Effector memory CD4-positive, alpha-beta T cell (primary cell): Measurements from ENCODE around the gene ERGIC1.
A peak's percentile ranks its signal among the peaks of the same experiment; 100 is the strongest.
"Not testable (repeated sequence)": the region's sequence is repeated elsewhere in the genome, so short reads cannot be mapped to it uniquely, and the experiment has no call there.

Experiments
- DNase-seq, 3 donors: peaks; one replicate each; pipeline ENCODE4 v3.0.0-alpha.2; 2020
- H3K27ac ChIP-seq: 2 replicates; pipeline ENCODE4 v1.7.0; 2013; ENCODE audit warnings: mild to moderate bottlenecking, low read length, moderate library complexity; ENCODE audit not compliant: insufficient read depth, poor library complexity, severe bottlenecking
- H3K27me3 ChIP-seq: replicated peaks from 2 replicates; pipeline ENCODE4 v1.7.0; 2013; ENCODE audit warnings: mild to moderate bottlenecking, low read length; ENCODE audit not compliant: insufficient read depth, control insufficient read depth, poor library complexity, severe bottlenecking
- H3K36me3 ChIP-seq: 2 replicates; pipeline ENCODE4 v1.7.0; 2013; ENCODE audit warnings: mild to moderate bottlenecking, low read length, moderate library complexity; ENCODE audit not compliant: control insufficient read depth, insufficient read depth
- H3K4me1 ChIP-seq: 2 replicates; pipeline ENCODE4 v1.7.0; 2013; ENCODE audit warnings: low read length, mild to moderate bottlenecking; ENCODE audit not compliant: control insufficient read depth, insufficient read depth, poor library complexity, severe bottlenecking
- H3K4me3 ChIP-seq: 2 replicates; pipeline ENCODE4 v1.7.0; 2013; ENCODE audit warnings: low read length, low read depth, mild to moderate bottlenecking; ENCODE audit not compliant: insufficient read depth, poor library complexity, severe bottlenecking
- H3K9me3 ChIP-seq: 2 replicates; pipeline ENCODE4 v1.7.0; 2013; ENCODE audit warnings: mild to moderate bottlenecking, low read length, moderate library complexity; ENCODE audit not compliant: control insufficient read depth

The ERGIC1 gene

DNA sequence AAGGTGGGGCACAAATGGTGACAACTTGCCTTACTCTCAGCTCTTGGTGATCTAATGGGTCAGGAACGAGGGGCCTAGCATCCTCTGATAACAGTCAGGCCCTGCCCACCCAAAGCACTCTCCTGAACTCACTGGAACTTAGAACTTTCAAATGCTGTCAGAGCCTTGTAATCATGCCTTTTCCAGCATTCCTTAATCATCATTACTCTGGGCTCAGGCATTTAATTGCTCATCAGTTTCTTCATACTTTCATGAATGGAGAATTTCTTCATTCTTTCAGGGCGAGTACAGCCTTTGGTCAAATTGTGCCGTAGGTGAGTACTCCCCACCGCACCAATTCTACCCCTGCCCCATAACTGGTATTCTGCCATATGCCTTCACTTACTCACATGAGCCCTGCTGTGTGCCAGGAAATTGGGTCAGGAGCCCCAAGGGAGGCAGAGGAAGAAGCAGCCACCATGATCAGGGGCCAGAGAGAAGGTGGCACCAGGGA is 32.8 kb upstream of the ERGIC1 start:
- Histone ChIP-seq H3K27ac (no peak overlapping the region), H3K9me3 (no peaks in the 10 kb centered on the region), H3K4me1 (no peaks in the 10 kb centered on the region), H3K36me3 (no peaks in the 10 kb centered on the region), H3K4me3 (no peak overlapping the region), H3K27me3 (no peaks in the 10 kb centered on the region)
- no peak for DNase-seq

DNA sequence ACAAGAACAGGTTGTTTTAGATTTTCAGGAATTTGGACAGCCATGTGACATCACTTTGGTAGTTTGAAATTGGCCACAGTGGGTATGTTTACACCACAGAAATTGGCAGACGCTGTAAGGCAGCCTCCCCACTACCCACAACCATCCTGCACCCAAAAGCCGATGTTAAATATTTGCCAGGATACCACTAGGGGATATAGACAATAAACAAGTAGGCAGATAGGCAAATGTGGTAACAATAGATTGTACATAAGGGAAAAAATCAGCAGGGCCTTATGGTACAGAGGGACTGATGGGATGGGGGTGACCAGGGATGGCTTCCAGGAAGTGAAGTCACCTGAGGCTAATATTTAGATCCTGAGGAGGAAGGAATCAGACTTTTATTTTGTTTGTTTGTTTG is 31.9 kb upstream of the ERGIC1 start:
- peaks cover 3% of the 10 kb centered on the region for H3K4me1 ChIP-seq
- no peak for DNase-seq
- no peak overlapping the region for H3K27ac ChIP-seq

DNA sequence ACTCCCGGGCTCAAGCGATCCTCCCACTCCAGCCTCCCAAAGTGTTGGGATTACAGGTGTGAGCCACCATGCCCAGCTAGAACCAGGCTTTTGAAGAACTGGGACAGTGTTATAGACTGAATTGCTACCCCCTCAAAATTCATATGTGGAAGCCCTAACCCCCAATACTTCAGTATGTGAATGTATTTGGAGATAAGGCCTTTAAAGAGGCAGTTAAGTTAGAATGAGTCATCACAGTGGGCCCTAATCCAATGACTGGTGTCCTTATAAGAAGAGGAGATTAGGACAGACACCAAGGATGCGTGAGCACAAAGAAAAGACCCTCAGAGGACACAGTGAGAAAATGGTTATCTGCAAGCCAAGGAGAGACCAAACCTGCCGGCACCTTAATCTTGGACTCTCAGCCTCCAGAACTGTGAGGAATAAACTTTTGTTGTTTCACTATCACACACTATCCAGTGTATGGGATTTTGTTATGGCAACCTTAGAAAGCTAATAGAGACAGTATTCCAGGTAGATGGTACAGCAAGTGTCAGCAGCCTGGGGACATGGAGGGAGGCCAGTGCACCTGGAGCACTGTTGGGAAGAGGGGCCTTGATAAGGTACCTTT is 31.4 kb upstream of the ERGIC1 start:
- H3K27me3 ChIP-seq: no peaks in the 10 kb centered on the region
- peaks cover 3% of the 10 kb centered on the region for H3K4me1 ChIP-seq
- no peak for DNase-seq
- no peaks in the 10 kb centered on the region for H3K9me3 ChIP-seq
- no peak overlapping the region for H3K27ac ChIP-seq
- H3K36me3 ChIP-seq: no peaks in the 10 kb centered on the region
- H3K4me3 ChIP-seq: no peak overlapping the region

More for the DNA sequence above, 31.9 kb upstream of the ERGIC1 start:
- no peaks in the 10 kb centered on the region for H3K27me3 ChIP-seq
- H3K4me3 ChIP-seq: no peak overlapping the region
- no peaks in the 10 kb centered on the region for H3K36me3 ChIP-seq
- no peaks in the 10 kb centered on the region for H3K9me3 ChIP-seq

DNA sequence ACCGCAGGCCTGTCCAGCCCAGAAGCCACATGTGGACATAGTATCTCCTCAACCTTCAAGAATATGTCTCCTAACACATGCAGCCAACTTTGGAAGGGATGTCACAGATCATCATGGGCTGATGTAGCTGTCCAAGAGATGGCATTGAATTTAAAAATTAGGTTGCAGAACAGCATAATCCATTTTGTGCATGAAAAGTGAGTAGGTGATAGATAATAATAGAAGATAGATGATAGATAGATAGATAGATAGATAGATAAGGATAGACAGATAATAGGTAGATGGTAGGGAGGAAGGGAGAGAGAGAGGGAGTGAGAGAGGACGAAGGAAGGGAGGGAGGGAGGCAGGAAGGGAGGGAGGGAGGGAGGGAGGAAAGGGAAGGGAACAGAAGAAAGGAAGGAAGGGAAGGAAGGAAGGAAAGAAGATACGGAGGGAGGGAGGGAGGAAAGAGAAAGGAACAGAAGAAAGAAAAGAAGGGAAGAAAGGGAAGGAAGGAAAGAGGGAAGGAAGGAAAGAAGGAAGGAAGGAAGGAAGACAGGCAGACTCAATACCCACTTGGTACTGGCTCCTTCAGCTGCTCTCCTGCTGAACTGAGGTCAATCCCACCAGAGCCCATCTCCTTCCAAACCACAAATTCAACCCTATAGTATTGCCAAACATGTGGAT is 28.9 kb upstream of the ERGIC1 start:
- peaks cover 3% of the 10 kb centered on the region for H3K4me1 ChIP-seq
- no peaks in the 10 kb centered on the region for H3K36me3 ChIP-seq
- no peak overlapping the region for H3K27ac ChIP-seq
- no peak overlapping the region for H3K4me3 ChIP-seq
- DNase-seq: no peak
- H3K9me3 ChIP-seq: no peaks in the 10 kb centered on the region
- H3K27me3 ChIP-seq: no peaks in the 10 kb centered on the region

DNA sequence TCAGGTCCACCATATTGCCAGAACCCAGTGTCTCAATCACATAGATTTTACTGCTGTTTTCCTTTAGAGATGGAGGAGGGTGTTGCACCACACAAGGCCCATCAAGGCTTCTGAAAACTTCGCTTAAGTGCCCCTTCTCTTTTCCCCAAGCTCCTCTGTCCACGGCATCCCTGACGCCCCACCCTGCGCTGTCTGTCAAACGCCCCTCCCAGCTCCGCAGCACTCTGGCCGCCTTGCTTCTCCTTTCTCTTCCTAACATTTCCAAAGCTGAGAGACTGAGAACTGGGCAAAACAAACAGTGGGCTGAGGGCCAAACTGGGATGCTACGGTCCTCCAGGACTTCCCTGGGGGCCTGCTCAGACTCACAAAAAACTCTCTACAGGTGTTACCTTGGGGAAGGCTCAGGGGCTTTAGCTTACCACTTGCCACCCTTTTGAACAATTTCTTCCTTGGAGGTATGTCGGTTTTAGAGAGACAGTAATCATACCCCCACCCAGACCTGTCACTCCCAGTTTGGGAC is 28.3 kb upstream of the ERGIC1 start:
- no peak overlapping the region for H3K27ac ChIP-seq
- H3K4me3 ChIP-seq: no peak overlapping the region
- no peaks in the 10 kb centered on the region for H3K27me3 ChIP-seq
- no peak for DNase-seq
- H3K4me1 ChIP-seq: peaks cover 3% of the 10 kb centered on the region
- no peaks in the 10 kb centered on the region for H3K9me3 ChIP-seq
- H3K36me3 ChIP-seq: no peaks in the 10 kb centered on the region

DNA sequence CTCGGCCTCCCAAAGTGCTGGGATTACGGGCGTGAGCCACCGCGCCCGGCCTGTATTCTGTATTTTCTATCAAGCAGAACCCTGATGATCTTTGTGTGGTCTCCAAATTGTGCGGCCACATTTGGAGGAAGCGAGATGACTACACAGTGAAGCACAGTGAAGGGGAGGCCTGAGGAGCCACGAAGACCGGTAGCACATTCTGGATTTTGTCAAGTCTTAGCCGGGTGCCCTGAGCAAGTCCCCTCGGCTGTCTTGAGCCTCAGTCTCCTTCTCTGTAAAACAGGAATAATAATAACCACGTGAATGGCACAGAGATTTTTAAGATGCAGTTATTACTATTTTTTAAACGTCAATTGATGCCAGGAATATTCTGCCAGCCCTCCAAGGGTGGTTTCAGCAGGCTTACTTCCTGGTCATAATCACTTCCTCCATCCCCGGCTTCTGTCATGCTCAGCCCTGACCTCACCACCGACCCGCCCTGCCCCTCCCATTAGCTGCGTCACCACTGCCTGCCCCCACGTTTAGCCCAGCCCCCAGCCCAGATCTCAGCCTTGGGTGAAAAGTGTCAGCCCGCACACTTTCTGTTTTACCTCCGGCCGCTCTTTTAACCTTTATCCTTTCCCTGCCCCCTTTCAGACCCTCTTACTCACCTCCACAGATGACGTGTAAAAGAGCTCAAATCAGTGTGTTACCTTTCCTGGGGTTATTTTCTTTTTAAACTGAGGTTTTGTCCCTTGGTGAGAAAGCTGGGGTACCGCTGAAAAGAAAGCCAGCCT is 27.0 kb upstream of the ERGIC1 start:
- DNase-seq: peak; percentile 71 to 79 (median 78)
- Histone ChIP-seq H3K27me3 (no peaks in the 10 kb centered on the region), H3K9me3 (no peaks in the 10 kb centered on the region), H3K4me1 (peaks cover 3% of the 10 kb centered on the region), H3K4me3 (peak overlapping the region; percentile 59), H3K27ac (peak overlapping the region; percentile 69), H3K36me3 (no peaks in the 10 kb centered on the region)

DNA sequence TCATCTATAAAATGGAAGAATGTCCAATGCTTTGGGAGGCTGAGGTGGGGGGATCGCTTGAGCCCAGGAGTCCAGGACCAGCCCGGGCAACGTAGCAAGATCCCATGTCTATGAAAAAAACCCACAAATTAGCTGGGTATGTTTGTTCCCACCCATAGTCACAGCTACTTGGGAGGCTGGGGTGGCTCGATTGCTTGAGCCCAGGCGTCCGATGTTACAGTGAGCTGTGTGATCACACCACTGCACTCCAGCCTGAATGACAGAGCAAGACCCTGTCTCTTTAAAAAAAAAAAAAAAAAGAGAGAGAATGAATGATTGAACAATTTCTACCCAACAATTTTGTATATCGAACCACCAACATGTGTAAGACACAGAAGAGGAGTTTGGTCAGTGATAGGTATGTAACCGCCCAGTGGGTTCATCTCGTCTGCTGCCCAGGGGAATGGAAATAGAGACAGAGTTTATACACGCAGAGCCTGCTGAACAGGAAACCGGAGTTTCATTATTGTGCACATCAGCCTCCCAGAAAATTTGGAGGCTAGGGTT is 26.2 kb upstream of the ERGIC1 start:
- Histone ChIP-seq H3K4me1 (peaks cover 3% of the 10 kb centered on the region), H3K27ac (peak overlapping the region; percentile 69), H3K4me3 (peak overlapping the region; percentile 59)

DNA sequence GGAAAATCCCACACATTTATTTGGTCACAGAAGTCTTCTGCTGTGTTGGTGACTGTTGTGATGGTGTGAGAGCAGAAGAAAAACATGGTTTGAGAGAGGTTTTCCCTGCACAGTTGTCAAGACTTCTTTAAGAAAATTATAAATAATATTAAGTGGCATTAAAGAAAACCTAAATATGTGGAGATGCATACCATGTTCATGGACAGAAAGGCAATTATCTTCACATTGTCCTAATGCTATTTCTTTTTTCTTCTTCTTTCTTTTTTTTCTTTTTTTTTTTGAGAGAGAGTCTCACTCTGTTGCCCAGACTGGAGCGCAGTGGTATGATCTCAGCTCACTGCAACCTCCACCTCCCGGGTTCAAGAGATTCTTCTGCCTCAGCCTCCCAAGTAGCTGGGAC is 24.3 kb upstream of the ERGIC1 start:
- H3K36me3 ChIP-seq: no peaks in the 10 kb centered on the region
- no peak overlapping the region for H3K4me3 ChIP-seq
- H3K9me3 ChIP-seq: no peaks in the 10 kb centered on the region
- H3K27ac ChIP-seq: no peak overlapping the region
- peaks cover 3% of the 10 kb centered on the region for H3K4me1 ChIP-seq
- no peaks in the 10 kb centered on the region for H3K27me3 ChIP-seq
- no peak for DNase-seq

More for the DNA sequence above, 26.2 kb upstream of the ERGIC1 start:
- Histone ChIP-seq H3K36me3 (no peaks in the 10 kb centered on the region), H3K9me3 (no peaks in the 10 kb centered on the region), H3K27me3 (no peaks in the 10 kb centered on the region)
- no peak for DNase-seq

DNA sequence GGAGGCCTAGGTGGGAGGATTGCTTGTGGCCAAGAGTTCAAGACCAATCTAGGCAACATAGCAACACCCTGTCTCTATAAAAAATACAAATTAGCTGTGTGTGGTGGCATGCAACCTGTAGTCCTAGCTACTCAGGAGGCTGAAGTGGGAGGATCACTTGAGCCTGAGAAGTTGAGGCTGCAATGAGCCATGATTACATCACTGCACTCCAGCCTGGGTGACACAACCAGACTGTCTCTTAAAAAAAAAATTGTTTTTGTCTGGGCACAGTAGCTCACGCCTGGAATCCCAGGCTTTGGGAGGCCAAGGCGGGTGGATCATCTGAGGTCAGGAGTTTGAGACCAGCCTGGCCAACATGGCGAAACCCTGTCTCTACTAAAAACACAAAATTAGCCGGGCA is 23.1 kb upstream of the ERGIC1 start:
- not testable (repeated sequence) for DNase-seq, H3K36me3 ChIP-seq, H3K4me1 ChIP-seq

More for the DNA sequence above, 23.1 kb upstream of the ERGIC1 start:
- not testable (repeated sequence) for H3K4me3 ChIP-seq, H3K27ac ChIP-seq, H3K27me3 ChIP-seq, H3K9me3 ChIP-seq
